Kidney (tissue), 14 donors: Measurements from ENCODE around the gene CDK6. TPM values are rescaled to one million over a fixed set of nuclear protein-coding genes. Genes with fewer than 3 reads are reported as not detected.

Experiments used
- DNase-seq, 5 donors: peaks; one replicate each; pipeline ENCODE4 v3.0.0-alpha.2; 2013 to 2020
- FAIRE-seq: peaks from 2 replicates; lab custom pipeline; 2012; peaks lifted over from hg19 to GRCh38; lab: Jason Lieb, UNC
- H3K27ac ChIP-seq, 2 donors: one replicate each; pipeline ENCODE4 v1.7.0; 2013; ENCODE audit warnings: low read depth in 2 of 2, low read length in 2 of 2, inconsistent platforms in 1 of 2
- H3K27me3 ChIP-seq: one replicate; pipeline ENCODE4 v1.7.1; 2013; ENCODE audit warnings: low read length, inconsistent platforms; ENCODE audit not compliant: control insufficient read depth, insufficient read depth
- H3K36me3 ChIP-seq, 3 donors: one replicate each; pipeline versions ENCODE4 v1.7.0 to v1.7.1; 2013; ENCODE audit warnings: low read length in 3 of 3, control low read depth in 1 of 3, inconsistent platforms in 1 of 3; ENCODE audit not compliant: insufficient read depth in 3 of 3, control insufficient read depth in 2 of 3
- H3K4me1 ChIP-seq, 3 donors: one replicate each; pipeline versions ENCODE4 v1.7.0 to v1.7.1; 2013; ENCODE audit warnings: low read length in 3 of 3, inconsistent platforms in 1 of 3, low read depth in 1 of 3; ENCODE audit not compliant: control insufficient read depth in 2 of 3, insufficient read depth in 2 of 3
- H3K4me3 ChIP-seq, 3 donors: one replicate each; pipeline versions ENCODE4 v1.7.0 to v1.8.1; 2013; ENCODE audit warnings: low read length in 3 of 3, control low read depth in 1 of 3, inconsistent platforms in 1 of 3
- H3K9ac ChIP-seq, 3 donors: one replicate each; pipeline versions ENCODE4 v1.7.0 to v1.7.1; 2013; ENCODE audit warnings: low read length in 3 of 3, control low read depth in 1 of 3, inconsistent platforms in 1 of 3
- H3K9me3 ChIP-seq, 3 donors: one replicate each; pipeline versions ENCODE4 v1.7.0 to v1.7.1; 2013; ENCODE audit warnings: low read length in 3 of 3, control low read depth in 1 of 3, inconsistent platforms in 1 of 3; ENCODE audit not compliant: control insufficient read depth in 2 of 3, insufficient read depth in 1 of 3
- intact Hi-C: fragments of 100-400 bp; cut with DNase I; formaldehyde crosslinking; loops from one replicate; pipeline ENCODE4 v1.11.1; 2022
- polyA plus RNA-seq: library from polyadenylated mRNA; stranded (reverse); fragments of 350-450 nt; fragmentation: Illumina TruSeq; extraction: RNeasy Lipid Tissue Mini Kit (QIAGEN cat#74804); gene quantifications from one replicate; pipeline ENCODE4 v1.2.3, GENCODE V29; 2014; ENCODE audit warnings: low read depth, low replicate concordance; ENCODE audit not compliant: insufficient read depth
- total RNA-seq: library from RNA; stranded (reverse); fragmentation: NEBNext Ultra II Directional; extraction: Animal tissue kit (Norgen Biotek cat#: 25700); gene quantifications from one replicate; pipeline ENCODE4 v1.2.1, GENCODE V29; 2021
- TF ChIP-seq, protein P1 (sequence below): IDR thresholded peaks from 3 replicates; pipeline ENCODE4 v1.5.1; 2012; ENCODE audit warnings: mild to moderate bottlenecking, moderate library complexity, borderline replicate concordance; ENCODE audit not compliant: insufficient read depth; ENCODE audit errors: extremely low read depth
- donor health status: control.
- donor health status: control.
- donor health status: control.
- donor health status: control.
- donor health status: control.
- donor health status: DM: yes; HTN: yes; CAD: no.
- donor health status: Normal renal cell carcinoma (clear cell type).

Gene CDK6
- total and polyA plus RNA-seq, 2 donors from 2014 or later: 3.6 to 20.8 TPM

DNA sequence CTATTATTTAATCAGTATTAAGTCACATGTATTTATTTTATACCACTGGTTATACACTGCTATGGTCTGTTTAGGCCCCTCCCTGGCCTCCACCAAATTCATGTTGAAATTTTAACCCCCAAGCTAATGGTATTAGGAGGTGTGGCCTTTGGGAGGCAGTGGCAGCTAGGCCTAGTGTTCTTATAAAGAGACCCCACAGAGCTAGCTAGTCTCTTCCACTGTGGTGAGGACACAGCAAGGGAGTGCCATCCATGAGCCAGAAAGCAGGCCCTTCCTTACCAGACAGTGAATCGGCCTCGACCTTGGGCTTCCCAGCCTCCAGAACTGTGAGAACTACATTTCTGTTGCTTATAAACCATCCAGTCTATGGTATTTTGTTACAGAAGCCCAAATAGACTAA lies 279.1 kb downstream of the CDK6 start:
- intact Hi-C loops: no loop called here
- FAIRE-seq: no peak

More for the DNA sequence above, 279.1 kb downstream of the CDK6 start:
- no peak overlapping the region for H3K9ac ChIP-seq
- no peaks in the 10 kb centered on the region for H3K27me3 ChIP-seq
- peaks cover 0 to 2% (median 0%) of the 10 kb centered on the region in 3 donors for H3K36me3 ChIP-seq
- no peak overlapping the region for H3K27ac ChIP-seq
- TF ChIP-seq, protein P1, sequence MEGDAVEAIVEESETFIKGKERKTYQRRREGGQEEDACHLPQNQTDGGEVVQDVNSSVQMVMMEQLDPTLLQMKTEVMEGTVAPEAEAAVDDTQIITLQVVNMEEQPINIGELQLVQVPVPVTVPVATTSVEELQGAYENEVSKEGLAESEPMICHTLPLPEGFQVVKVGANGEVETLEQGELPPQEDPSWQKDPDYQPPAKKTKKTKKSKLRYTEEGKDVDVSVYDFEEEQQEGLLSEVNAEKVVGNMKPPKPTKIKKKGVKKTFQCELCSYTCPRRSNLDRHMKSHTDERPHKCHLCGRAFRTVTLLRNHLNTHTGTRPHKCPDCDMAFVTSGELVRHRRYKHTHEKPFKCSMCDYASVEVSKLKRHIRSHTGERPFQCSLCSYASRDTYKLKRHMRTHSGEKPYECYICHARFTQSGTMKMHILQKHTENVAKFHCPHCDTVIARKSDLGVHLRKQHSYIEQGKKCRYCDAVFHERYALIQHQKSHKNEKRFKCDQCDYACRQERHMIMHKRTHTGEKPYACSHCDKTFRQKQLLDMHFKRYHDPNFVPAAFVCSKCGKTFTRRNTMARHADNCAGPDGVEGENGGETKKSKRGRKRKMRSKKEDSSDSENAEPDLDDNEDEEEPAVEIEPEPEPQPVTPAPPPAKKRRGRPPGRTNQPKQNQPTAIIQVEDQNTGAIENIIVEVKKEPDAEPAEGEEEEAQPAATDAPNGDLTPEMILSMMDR: no peak
- DNase-seq: no peak
- no peaks in the 10 kb centered on the region for H3K9me3 ChIP-seq
- H3K4me1 ChIP-seq: no peaks in the 10 kb centered on the region
- no peak overlapping the region for H3K4me3 ChIP-seq

Other genes with a start within 250 kb of the CDK6 start
- gene FAM133B, start 246.2 kb downstream of the CDK6 start, total RNA-seq: 23.5 TPM
- 13.3 TPM for gene FAM133B, start 246.2 kb downstream of the CDK6 start, polyA plus RNA-seq